ENCODE measurements around the gene HAGHL. TPM values are rescaled to one million over a fixed set of nuclear protein-coding genes. Genes with fewer than 3 reads are reported as not detected.

HAGHL gene
- polyA plus RNA-seq, 1 donor (not counting 4 experiments of a cell fraction or from before 2014, with no cell fraction given), result 8.0 TPM

GRCh38 chr16:694863-695354 lies 32.0 kb upstream of the HAGHL start:
- no peak overlapping the region for H3K27ac ChIP-seq (ENCODE audit: control insufficient read depth, insufficient read depth, low read length)
- FAIRE-seq, result no peak
- dilution Hi-C loops (cut with MboI; ENCODE audit: extremely low pct_ligation_motif_present, low sequenced_read_pairs), result no loop called here
- H3K36me3 ChIP-seq (ENCODE audit: control insufficient read depth in 2 of 2, extremely low read depth in 1 of 2, insufficient read depth in 2 of 2, low read length in 2 of 2), result no peaks in the 10 kb centered on the region
- no peak for TF ChIP-seq CTCF (optimal IDR thresholded peaks at IDR 0.05 in 1 of 3, IDR thresholded peaks at IDR 0.05 in 1 of 3, conservative IDR thresholded peaks at IDR 0.05 in 1 of 3; ENCODE audit: extremely low read depth in 1 of 3, insufficient read depth in 2 of 3, low read length in 3 of 3)
- TF ChIP-seq EZH2 (IDR thresholded peaks at IDR 0.05; ENCODE audit: low read length), result no peak
- H3K9me3 ChIP-seq (ENCODE audit: control insufficient read depth, low read depth, low read length), result no peaks in the 10 kb centered on the region
- no peak for DNase-seq (ENCODE audit: low read depth, low spot score)
- H3K4me3 ChIP-seq (ENCODE audit: control insufficient read depth in 2 of 3, extremely low read depth in 1 of 3, insufficient read depth in 2 of 3, low read depth in 1 of 3, low read length in 3 of 3), result no peak overlapping the region
- peak overlapping the region; percentile 27 for H3K4me2 ChIP-seq (ENCODE audit: control insufficient read depth, extremely low read depth, insufficient read depth, low read depth, low read length)
- no peaks in the 10 kb centered on the region for H3K9me1 ChIP-seq (ENCODE audit: control insufficient read depth, extremely low read depth, insufficient read depth, low read length)
- no peaks in the 10 kb centered on the region for H4K20me1 ChIP-seq (ENCODE audit: control insufficient read depth, extremely low read depth, insufficient read depth, low read length)
- H3K9ac ChIP-seq (ENCODE audit: control insufficient read depth, extremely low read depth, insufficient read depth, low read length), result no peak overlapping the region
- H2AFZ ChIP-seq (ENCODE audit: control insufficient read depth, low read length), result no peak overlapping the region
- no peaks in the 10 kb centered on the region for H3K79me2 ChIP-seq (ENCODE audit: control insufficient read depth, insufficient read depth, low read length)
- peaks cover 51% of the 10 kb centered on the region for H3K27me3 ChIP-seq (ENCODE audit: control insufficient read depth, extremely low read depth, insufficient read depth, low read length)
- peaks cover 6% of the 10 kb centered on the region for H3K4me1 ChIP-seq (ENCODE audit: control insufficient read depth, extremely low read depth, insufficient read depth, low read length)

GRCh38 chr16:695355-696089 lies 31.4 kb upstream of the HAGHL start:
- Histone ChIP-seq H3K4me3 (ENCODE audit: control insufficient read depth in 2 of 3, extremely low read depth in 1 of 3, insufficient read depth in 2 of 3, low read depth in 1 of 3, low read length in 3 of 3) (peak overlapping the region in 1 of 3 experiments; percentile 41), H2AFZ (ENCODE audit: control insufficient read depth, low read length) (peak overlapping the region; percentile 16), H3K4me2 (ENCODE audit: control insufficient read depth, extremely low read depth, insufficient read depth, low read depth, low read length) (peak overlapping the region; percentile 39), H4K20me1 (ENCODE audit: control insufficient read depth, extremely low read depth, insufficient read depth, low read length) (no peaks in the 10 kb centered on the region), H3K9me3 (ENCODE audit: control insufficient read depth, low read depth, low read length) (no peaks in the 10 kb centered on the region), H3K9ac (ENCODE audit: control insufficient read depth, extremely low read depth, insufficient read depth, low read length) (no peak overlapping the region), H3K9me1 (ENCODE audit: control insufficient read depth, extremely low read depth, insufficient read depth, low read length) (no peaks in the 10 kb centered on the region), H3K4me1 (ENCODE audit: control insufficient read depth, extremely low read depth, insufficient read depth, low read length) (peaks cover 6% of the 10 kb centered on the region), H3K27me3 (ENCODE audit: control insufficient read depth, extremely low read depth, insufficient read depth, low read length) (peaks cover 57% of the 10 kb centered on the region), H3K79me2 (ENCODE audit: control insufficient read depth, insufficient read depth, low read length) (no peaks in the 10 kb centered on the region), H3K36me3 (ENCODE audit: control insufficient read depth in 2 of 2, extremely low read depth in 1 of 2, insufficient read depth in 2 of 2, low read length in 2 of 2) (no peaks in the 10 kb centered on the region), H3K27ac (ENCODE audit: control insufficient read depth, insufficient read depth, low read length) (no peak overlapping the region)
- peak; percentile 41 for FAIRE-seq
- TF ChIP-seq CTCF (optimal IDR thresholded peaks at IDR 0.05 in 1 of 3, IDR thresholded peaks at IDR 0.05 in 1 of 3, conservative IDR thresholded peaks at IDR 0.05 in 1 of 3; ENCODE audit: extremely low read depth in 1 of 3, insufficient read depth in 2 of 3, low read length in 3 of 3), result no peak
- peak; percentile 73 for TF ChIP-seq EZH2 (IDR thresholded peaks at IDR 0.05; ENCODE audit: low read length)
- dilution Hi-C loops (cut with MboI; ENCODE audit: extremely low pct_ligation_motif_present, low sequenced_read_pairs), result no loop called here
- no peak for DNase-seq (ENCODE audit: low read depth, low spot score)

Data from keratinocyte (primary cell).